Adrenal gland (tissue), 12 donors: Measurements from ENCODE around the gene NPR3. TPM values are rescaled to one million over a fixed set of nuclear protein-coding genes. Genes with fewer than 3 reads are reported as not detected.

Experiments
- DNase-seq, 7 donors: peaks; one replicate each; pipeline ENCODE4 v3.0.0-alpha.2; 2019 to 2020
- H3K27ac ChIP-seq, 5 donors: fragments of 200-600 bp; sonication (generic) in 4 of 5; 1 replicate in 3 of 5; 2 replicates in 2 of 5; pipeline versions ENCODE4 v1.5.1 to v1.8.0; 2016 to 2020; ENCODE audit warnings: mild to moderate bottlenecking in 1 of 5
- H3K27me3 ChIP-seq: fragments of 200-600 bp; 2 replicates; pipeline ENCODE4 v1.8.0; 2021
- H3K36me3 ChIP-seq, 2 donors: fragments of 200-600 bp; replicated peaks in 1 of 2; 1 replicate in 1 of 2; 2 replicates in 1 of 2; pipeline versions ENCODE4 v1.5.1 to v1.8.0; 2018 to 2022
- H3K4me1 ChIP-seq, 2 donors: fragments of 200-600 bp; replicated peaks in 1 of 2; 1 replicate in 1 of 2; 2 replicates in 1 of 2; pipeline versions ENCODE4 v1.5.1 to v1.8.0; 2018 to 2021
- H3K4me3 ChIP-seq, 4 donors: fragments of 200-600 bp; sonication (generic) in 3 of 4; one replicate each; pipeline ENCODE4 v1.5.1; 2016 to 2018
- H3K9me3 ChIP-seq, 3 donors: fragments of 200-600 bp; sonication (generic) in 1 of 3; replicated peaks in 1 of 3; 1 replicate in 2 of 3; 2 replicates in 1 of 3; pipeline versions ENCODE4 v1.5.1 to v1.8.0; 2016 to 2021
- CTCF ChIP-seq, 6 experiments: fragments of 450-650 bp in 4 of 6; fragments of 200-600 bp in 2 of 6; sonication (generic) in 1 of 6; IDR thresholded peaks; 1 replicate in 5 of 6; 2 replicates in 1 of 6; pipeline versions ENCODE4 v1.5.1 to v1.8.0; 2016 to 2021; ENCODE audit warnings: antibody characterized with exemption in 6 of 6, mild to moderate bottlenecking in 2 of 6, moderate library complexity in 1 of 6
- POLR2A ChIP-seq, 2 donors: fragments of 450-650 bp; IDR thresholded peaks; one replicate each; pipeline ENCODE4 v1.6.1; 2017; ENCODE audit warnings: antibody characterized with exemption in 2 of 2, mild to moderate bottlenecking in 2 of 2, moderate library complexity in 1 of 2
- WGBS, 4 donors: extraction: QIAGEN DNeasy Blood & Tissue Kit in 2 of 4; methylation state at CpG; one replicate each; pipeline versions ENCODE4 v1.1.5 to v1.1.7; 2013 to 2017; 5-methylcytosine and 5-hydroxymethylcytosine counted together
- intact Hi-C, 2 donors: fragments of 100-400 bp; cut with DNase I; formaldehyde crosslinking; loops; one replicate each; pipeline versions ENCODE4 v1.14.1 to v1.15.0; 2022 to 2023
- polyA plus RNA-seq, 3 donors: library from polyadenylated mRNA; stranded (reverse); fragments of 200-250 nt in 2 of 3; fragments of 350-450 nt in 1 of 3; fragmentation: Illumina TruSeq in 1 of 3; extraction: RNeasy Lipid Tissue Mini Kit (QIAGEN cat#74804) in 1 of 3; gene quantifications; one replicate each; pipeline ENCODE4 v1.2.3, GENCODE V29; 2013 to 2014
- total RNA-seq, 9 donors: library from RNA; depleted of rRNA in 4 of 9; stranded (reverse); fragments of >200 nt in 4 of 9; fragments of 120-200 nt in 1 of 9; fragmentation: NEBNext Ultra II Directional in 1 of 9; extraction: Animal tissue kit (Norgen Biotek cat#: 25700) in 1 of 9; gene quantifications; one replicate each; pipeline versions ENCODE4 v1.1.0 to v1.2.4, GENCODE V29; 2013 to 2023
- donor health status: healthy with polysubstance abuse.
- donor health status: Bipolar disorder and iron deficiency.
- donor health status: DM: yes; HTN: yes; CAD: no.
- donor health status: DM: no; HTN: no; CAD: no.
- donor health status: DM: no; HTN: no; CAD: no.
- donor health status: DM: yes; HTN: yes; CAD: no.

NPR3 gene
- total and polyA plus RNA-seq, 12 donors: 1.8 to 156 (median 9.3) TPM

GRCh38 chr5:32703957-32704356, 7.2 kb upstream of the NPR3 start:
- Histone ChIP-seq H3K9me3 (no peaks in the 10 kb centered on the region), H3K27me3 (no peaks in the 10 kb centered on the region), H3K36me3 (no peaks in the 10 kb centered on the region), H3K27ac (no peak overlapping the region), H3K4me3 (no peak overlapping the region), H3K4me1 (no peaks in the 10 kb centered on the region)
- no peak for TF ChIP-seq POLR2A (IDR thresholded peaks at IDR 0.05)
- no peak for TF ChIP-seq CTCF (IDR thresholded peaks at IDR 0.05)
- DNase-seq: no peak
- intact Hi-C loops: loop anchor here (10.0 kb wide), 3 partner anchors 141 to 721 kb away; no protein-coding TSS in a partner anchor

GRCh38 chr5:32707418-32707997, 3.6 kb upstream of the NPR3 start:
- 16 to 28% (median 23%) methylated on average over 2 of the region's 2 CpGs for WGBS, 4 donors
- Histone ChIP-seq H3K36me3 (no peaks in the 10 kb centered on the region), H3K27me3 (peaks cover 6% of the 10 kb centered on the region), H3K4me1 (peaks cover 12 to 13% of the 10 kb centered on the region in 2 donors), H3K9me3 (no peaks in the 10 kb centered on the region), H3K27ac (no peak overlapping the region), H3K4me3 (no peak overlapping the region)
- DNase-seq: no peak
- peak; percentile 44 to 61 (median 52) for TF ChIP-seq CTCF (IDR thresholded peaks at IDR 0.05)
- no peak for TF ChIP-seq POLR2A (IDR thresholded peaks at IDR 0.05)
- intact Hi-C loops: loop anchor here (5.0 to 10.0 kb wide), 4 partner anchors 137 to 717 kb away; no protein-coding TSS in a partner anchor

GRCh38 chr5:32708949-32709348, 2.2 kb upstream of the NPR3 start:
- no peak for DNase-seq
- Histone ChIP-seq H3K36me3 (no peaks in the 10 kb centered on the region), H3K4me3 (no peak overlapping the region), H3K27me3 (peaks cover 9% of the 10 kb centered on the region), H3K9me3 (no peaks in the 10 kb centered on the region), H3K4me1 (peaks cover 14 to 21% of the 10 kb centered on the region in 2 donors), H3K27ac (no peak overlapping the region)
- intact Hi-C loops: loop anchor here (5.0 to 10.0 kb wide), 4 partner anchors 136 to 716 kb away; no protein-coding TSS in a partner anchor
- 70 to 81% (median 73%) methylated on average over 11 to 16 of the region's 16 CpGs for WGBS, 4 donors
- TF ChIP-seq CTCF (IDR thresholded peaks at IDR 0.05) (no peak), POLR2A (IDR thresholded peaks at IDR 0.05) (no peak)

GRCh38 chr5:32709750-32710549, 1.2 kb upstream of the NPR3 start:
- Histone ChIP-seq H3K27ac (peak overlapping the region in 4 of 5 donors; percentile 48 to 91 (median 76)), H3K36me3 (no peaks in the 10 kb centered on the region), H3K27me3 (peaks cover 9% of the 10 kb centered on the region), H3K4me3 (peak overlapping the region; percentile 16 to 69 (median 51)), H3K9me3 (no peaks in the 10 kb centered on the region), H3K4me1 (peaks cover 14 to 26% of the 10 kb centered on the region in 2 donors)
- DNase-seq: peak; percentile 74 to 84 (median 77)
- TF ChIP-seq CTCF (IDR thresholded peaks at IDR 0.05) (peak; percentile 60 to 75 (median 66)), POLR2A (IDR thresholded peaks at IDR 0.05) (peak in 1 of 2 donors; percentile 57)
- intact Hi-C loops: loop anchor here (5.0 to 10.0 kb wide), 5 partner anchors 135 to 715 kb away; no protein-coding TSS in a partner anchor
- 0 to 1% (median 1%) methylated on average over 22 to 49 of the region's 49 CpGs for WGBS, 4 donors
